GM12801 (cell line): Measurements from ENCODE around the gene ZPBP.

ENCODE experiments used
- CTCF ChIP-seq: IDR thresholded peaks from one replicate; pipeline ENCODE4 v1.5.1; 2011; ENCODE audit warnings: control low read depth; ENCODE audit not compliant: insufficient read length; ENCODE audit errors: extremely low read depth

The ZPBP gene

GRCh38 chr7:49892481-49892880 lies 200.6 kb downstream of the ZPBP start:
- no peak for TF ChIP-seq CTCF
